ENCODE data around the gene ANGPTL4. TPM values are rescaled to one million over a fixed set of nuclear protein-coding genes. Genes with fewer than 3 reads are reported as not detected.

The ANGPTL4 gene
- total and polyA plus RNA-seq, 2 of the 13 experiments (the other 11 are each of a cell fraction or from before 2014, with no cell fraction given): 0.80 to 21.7 TPM

DNA sequence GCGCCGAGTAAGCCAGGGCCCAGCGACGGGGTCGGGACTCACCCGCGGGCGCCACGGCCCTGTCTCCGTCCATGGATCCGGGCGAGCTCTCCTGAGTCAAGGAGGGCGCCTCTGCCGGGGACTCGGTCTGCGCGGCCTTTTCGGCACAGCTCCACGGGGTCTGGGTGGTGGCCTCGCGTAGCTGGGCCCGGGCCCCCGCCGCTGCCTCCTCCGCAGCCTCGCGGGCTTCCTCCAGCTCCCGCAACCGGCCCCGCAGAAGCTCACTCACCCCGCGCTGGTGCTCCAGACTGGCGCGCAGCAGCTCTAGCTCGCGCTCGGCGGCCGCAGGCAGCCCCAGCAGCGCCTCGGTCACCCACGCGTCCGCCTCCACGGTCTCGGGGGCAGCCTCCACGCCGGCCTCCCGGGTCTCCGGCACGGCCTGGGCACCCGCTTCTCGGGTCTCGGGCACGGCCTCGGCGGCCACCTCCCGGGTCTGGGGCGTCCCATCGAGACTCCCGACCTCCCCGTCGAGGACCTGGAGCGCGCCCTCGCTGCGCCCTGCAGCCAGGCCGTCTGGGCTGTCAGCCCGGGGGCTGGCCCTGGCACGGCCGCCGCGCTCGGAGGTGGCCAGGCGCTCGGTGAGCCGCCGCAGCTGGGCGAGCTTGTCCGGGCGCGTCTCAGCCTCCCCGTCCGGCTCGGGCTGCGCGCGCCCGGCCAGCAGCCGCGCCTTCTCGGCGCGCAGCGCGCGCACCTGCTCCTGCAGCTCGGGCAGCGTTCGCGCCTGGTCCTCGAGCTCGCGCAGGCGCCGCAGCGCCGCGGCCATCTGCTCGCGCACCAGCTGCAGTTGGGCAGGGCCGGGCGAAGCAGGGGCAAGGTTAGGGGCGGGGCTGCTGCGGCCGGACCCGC, 29.3 kb upstream of the ANGPTL4 start:
- no peak overlapping the region for H2AFZ ChIP-seq (ENCODE audit: low read length)
- WGBS (ENCODE audit: low lambda C conversion rate): no CpG with 5 or more reads among the region's 117 CpGs
- TF ChIP-seq MTA3 (CRISPR knock-in tag; IDR thresholded peaks at IDR 0.05): no peak
- TF ChIP-seq, protein P1, sequence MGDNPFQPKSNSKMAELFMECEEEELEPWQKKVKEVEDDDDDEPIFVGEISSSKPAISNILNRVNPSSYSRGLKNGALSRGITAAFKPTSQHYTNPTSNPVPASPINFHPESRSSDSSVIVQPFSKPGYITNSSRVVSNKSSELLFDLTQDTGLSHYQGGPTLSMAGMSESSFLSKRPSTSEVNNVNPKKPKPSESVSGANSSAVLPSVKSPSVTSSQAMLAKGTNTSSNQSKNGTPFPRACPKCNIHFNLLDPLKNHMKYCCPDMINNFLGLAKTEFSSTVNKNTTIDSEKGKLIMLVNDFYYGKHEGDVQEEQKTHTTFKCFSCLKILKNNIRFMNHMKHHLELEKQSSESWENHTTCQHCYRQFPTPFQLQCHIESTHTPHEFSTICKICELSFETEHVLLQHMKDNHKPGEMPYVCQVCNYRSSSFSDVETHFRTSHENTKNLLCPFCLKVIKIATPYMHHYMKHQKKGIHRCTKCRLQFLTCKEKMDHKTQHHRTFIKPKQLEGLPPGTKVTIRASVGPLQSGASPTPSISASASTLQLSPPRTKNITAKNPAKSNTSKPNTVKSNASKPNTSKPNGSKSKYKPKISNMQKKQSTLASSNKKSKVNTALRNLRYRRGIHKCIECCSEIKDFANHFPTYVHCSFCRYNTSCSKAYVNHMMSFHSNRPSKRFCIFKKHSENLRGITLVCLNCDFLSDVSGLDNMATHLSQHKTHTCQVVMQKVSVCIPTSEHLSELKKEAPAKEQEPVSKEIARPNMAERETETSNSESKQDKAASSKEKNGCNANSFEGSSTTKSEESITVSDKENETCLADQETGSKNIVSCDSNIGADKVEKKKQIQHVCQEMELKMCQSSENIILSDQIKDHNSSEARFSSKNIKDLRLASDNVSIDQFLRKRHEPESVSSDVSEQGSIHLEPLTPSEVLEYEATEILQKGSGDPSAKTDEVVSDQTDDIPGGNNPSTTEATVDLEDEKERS (CRISPR knock-in tag; IDR thresholded peaks at IDR 0.05): no peak
- TF ChIP-seq ZNF777 (CRISPR knock-in tag; IDR thresholded peaks at IDR 0.05): peak; percentile 93
- peak; percentile 16; the same call in 1 of the 2 replicates for TF ChIP-seq ZNF776 (CRISPR knock-in tag; IDR thresholded peaks at IDR 0.05)
- TF ChIP-seq, protein P2, sequence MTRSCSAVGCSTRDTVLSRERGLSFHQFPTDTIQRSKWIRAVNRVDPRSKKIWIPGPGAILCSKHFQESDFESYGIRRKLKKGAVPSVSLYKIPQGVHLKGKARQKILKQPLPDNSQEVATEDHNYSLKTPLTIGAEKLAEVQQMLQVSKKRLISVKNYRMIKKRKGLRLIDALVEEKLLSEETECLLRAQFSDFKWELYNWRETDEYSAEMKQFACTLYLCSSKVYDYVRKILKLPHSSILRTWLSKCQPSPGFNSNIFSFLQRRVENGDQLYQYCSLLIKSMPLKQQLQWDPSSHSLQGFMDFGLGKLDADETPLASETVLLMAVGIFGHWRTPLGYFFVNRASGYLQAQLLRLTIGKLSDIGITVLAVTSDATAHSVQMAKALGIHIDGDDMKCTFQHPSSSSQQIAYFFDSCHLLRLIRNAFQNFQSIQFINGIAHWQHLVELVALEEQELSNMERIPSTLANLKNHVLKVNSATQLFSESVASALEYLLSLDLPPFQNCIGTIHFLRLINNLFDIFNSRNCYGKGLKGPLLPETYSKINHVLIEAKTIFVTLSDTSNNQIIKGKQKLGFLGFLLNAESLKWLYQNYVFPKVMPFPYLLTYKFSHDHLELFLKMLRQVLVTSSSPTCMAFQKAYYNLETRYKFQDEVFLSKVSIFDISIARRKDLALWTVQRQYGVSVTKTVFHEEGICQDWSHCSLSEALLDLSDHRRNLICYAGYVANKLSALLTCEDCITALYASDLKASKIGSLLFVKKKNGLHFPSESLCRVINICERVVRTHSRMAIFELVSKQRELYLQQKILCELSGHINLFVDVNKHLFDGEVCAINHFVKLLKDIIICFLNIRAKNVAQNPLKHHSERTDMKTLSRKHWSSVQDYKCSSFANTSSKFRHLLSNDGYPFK (CRISPR knock-in tag; IDR thresholded peaks at IDR 0.05; ENCODE audit: borderline replicate concordance): no peak
- no peak for TF ChIP-seq IRF9 (CRISPR knock-in tag; IDR thresholded peaks at IDR 0.05; ENCODE audit: borderline replicate concordance)
- TF ChIP-seq, protein P3, sequence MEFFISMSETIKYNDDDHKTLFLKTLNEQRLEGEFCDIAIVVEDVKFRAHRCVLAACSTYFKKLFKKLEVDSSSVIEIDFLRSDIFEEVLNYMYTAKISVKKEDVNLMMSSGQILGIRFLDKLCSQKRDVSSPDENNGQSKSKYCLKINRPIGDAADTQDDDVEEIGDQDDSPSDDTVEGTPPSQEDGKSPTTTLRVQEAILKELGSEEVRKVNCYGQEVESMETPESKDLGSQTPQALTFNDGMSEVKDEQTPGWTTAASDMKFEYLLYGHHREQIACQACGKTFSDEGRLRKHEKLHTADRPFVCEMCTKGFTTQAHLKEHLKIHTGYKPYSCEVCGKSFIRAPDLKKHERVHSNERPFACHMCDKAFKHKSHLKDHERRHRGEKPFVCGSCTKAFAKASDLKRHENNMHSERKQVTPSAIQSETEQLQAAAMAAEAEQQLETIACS (CRISPR knock-in tag; IDR thresholded peaks at IDR 0.05): peak; percentile 86
- 0 out of 2 replicates have a peak, but pooled peaks have one; percentile 36 for TF ChIP-seq ZNF770 (CRISPR knock-in tag; IDR thresholded peaks at IDR 0.05)
- TF ChIP-seq TMF1 (CRISPR knock-in tag; IDR thresholded peaks at IDR 0.05; ENCODE audit: low read depth): peak; percentile 68; the same call in 1 of the 2 replicates
- TF ChIP-seq GATAD1 (CRISPR knock-in tag; IDR thresholded peaks at IDR 0.05): no peak
- TF ChIP-seq, protein P4, sequence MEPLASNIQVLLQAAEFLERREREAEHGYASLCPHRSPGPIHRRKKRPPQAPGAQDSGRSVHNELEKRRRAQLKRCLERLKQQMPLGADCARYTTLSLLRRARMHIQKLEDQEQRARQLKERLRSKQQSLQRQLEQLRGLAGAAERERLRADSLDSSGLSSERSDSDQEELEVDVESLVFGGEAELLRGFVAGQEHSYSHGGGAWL (CRISPR knock-in tag; IDR thresholded peaks at IDR 0.05): no peak

More for the DNA sequence above, 29.3 kb upstream of the ANGPTL4 start:
- no TSS peak for BruUV-seq (replicated peaks)
- Histone ChIP-seq H4K20me1 (ENCODE audit: insufficient read depth, low read length) (no peaks in the 10 kb centered on the region), H3K9ac (ENCODE audit: insufficient read depth, low read depth, low read length) (no peak overlapping the region), H3K79me2 (ENCODE audit: insufficient read depth, low read length) (no peaks in the 10 kb centered on the region), H3K36me3 (replicated peaks in 1 of 2; ENCODE audit: control insufficient read depth in 1 of 2, insufficient read depth in 2 of 2, low read length in 2 of 2) (no peaks in the 10 kb centered on the region), H3K27me3 (ENCODE audit: control insufficient read depth in 1 of 2, insufficient read depth in 2 of 2, low read length in 2 of 2) (peaks cover 10 to 52% of the 10 kb centered on the region in 2 experiments), H3K4me3 (replicated peaks in 1 of 3; ENCODE audit: insufficient read depth in 1 of 3, low read depth in 2 of 3, low read length in 3 of 3) (peak overlapping the region; percentile 26 to 65 (median 43); a peak in 4 of 6 replicates), H3K4me1 (ENCODE audit: insufficient read depth, low read length) (peaks cover 47% of the 10 kb centered on the region), H3K27ac (ENCODE audit: extremely low read length, insufficient read depth, low read length) (no peak overlapping the region), H3K9me3 (ENCODE audit: low read length) (no peaks in the 10 kb centered on the region), H3K4me2 (ENCODE audit: low read depth, low read length) (peak overlapping the region; percentile 58)
- ATAC-seq: peak; percentile 56
- intact Hi-C loops (cut with micrococcal nuclease; ENCODE audit: unreplicated experiment): no loop called here
- in situ Hi-C loops (cut with HindIII; ENCODE audit: extremely low pct_ligation_motif_present, low pct_unique_long_range_greater_than_20kb): no loop called here
- POLR2A ChIA-PET: interaction anchor here (0.6 to 2.1 kb wide), 5 partner anchors 10 to 89 kb away, joined by 3 to 16 read pairs (median 3); partner anchors contain the start of genes NDUFA7 and RPS28
- DNase-seq (ENCODE audit: low spot score): peak; percentile 27
- FAIRE-seq: no peak
- CTCF ChIA-PET (ENCODE audit: low intra/inter-chr PET ratio, low total read pairs): no interaction called here
